ENCODE results near the gene CTBP1.

Gene CTBP1

DNA sequence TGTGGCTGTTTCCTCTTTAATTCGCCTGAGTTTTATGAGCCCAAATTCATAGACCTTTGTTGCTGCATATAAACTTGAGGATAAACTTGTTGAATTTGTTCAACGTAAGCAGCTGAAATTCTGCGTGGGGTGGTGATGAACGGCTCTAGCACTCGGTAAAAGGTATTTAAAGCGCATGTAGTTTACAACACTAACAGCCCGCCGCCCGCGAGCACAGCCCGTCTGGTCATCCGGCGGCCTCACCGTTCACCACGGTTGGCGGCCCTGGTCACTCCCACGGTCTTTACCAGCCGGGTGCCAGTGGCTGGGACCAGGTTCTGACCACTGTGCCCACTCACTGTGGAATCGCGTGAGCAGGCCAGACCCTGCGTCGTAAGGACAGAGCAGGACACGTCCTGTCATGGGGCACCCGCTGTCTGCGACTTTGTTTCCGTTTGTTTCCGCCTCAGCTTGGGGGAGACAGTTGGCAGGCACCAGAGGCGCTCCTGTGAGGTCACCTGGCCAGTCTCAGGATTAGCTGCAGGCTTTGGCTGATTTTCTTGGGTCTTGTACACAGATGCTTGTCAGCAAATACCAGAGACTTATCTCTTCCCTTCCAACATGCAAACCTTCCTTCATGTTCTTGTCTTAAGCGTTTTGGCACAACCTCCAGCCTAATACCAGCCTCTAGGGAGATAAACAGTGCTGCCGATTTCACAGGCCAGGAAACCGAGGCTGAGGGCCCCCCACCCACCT, 39.8 kb downstream of the CTBP1 start:
- DNase-seq = no peak

GRCh38 chr4:1208266-1208961, 40.5 kb downstream of the CTBP1 start:
- no peak for DNase-seq

GRCh38 chr4:1207603-1208265, 41.2 kb downstream of the CTBP1 start:
- peak; percentile 60 for DNase-seq

GRCh38 chr4:1207157-1207470, 41.8 kb downstream of the CTBP1 start:
- DNase-seq = no peak

DNA sequence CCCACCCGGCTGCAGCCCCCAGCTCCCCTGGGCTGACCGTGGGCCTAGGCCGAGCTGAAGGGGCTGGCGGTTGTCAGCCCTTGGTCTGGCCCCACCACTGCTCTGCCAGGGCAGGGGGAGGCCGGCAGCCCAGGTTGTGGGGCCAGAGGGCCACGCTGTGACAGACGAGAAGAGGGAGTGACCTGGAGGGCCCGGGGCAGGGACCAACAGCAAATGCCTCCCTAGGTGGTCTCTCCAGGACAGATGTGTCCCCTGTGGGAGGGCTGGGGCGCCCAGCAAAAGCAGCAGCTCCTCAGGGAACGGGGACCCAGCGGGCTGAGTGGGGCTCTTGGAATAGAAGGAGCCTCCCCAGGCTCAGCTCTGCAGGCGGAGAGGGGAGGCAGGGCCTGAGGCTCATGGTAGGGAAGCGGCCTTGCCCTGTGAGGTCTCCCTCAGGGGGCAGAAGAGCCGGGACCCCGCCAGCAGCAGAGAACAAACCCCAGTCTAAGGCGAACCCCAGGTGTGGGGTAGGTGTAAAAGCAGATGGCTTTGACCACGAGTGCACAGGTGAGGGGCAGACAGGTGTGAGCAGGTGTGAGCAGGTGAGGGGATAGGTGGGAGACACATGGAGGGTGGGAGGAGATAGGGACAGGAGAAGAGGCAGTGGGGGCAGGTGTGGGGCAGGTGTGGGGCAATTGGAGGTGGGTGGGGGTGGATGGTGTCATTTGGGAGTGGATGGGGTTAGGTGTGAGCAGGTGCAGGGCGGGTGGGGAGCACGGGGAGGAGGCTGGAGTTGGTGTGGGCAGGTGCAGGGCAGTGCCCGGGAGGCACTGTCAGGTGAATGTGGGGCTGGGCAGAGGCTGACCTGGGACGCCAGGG, 42.4 kb downstream of the CTBP1 start:
- DNase-seq = no peak

DNA sequence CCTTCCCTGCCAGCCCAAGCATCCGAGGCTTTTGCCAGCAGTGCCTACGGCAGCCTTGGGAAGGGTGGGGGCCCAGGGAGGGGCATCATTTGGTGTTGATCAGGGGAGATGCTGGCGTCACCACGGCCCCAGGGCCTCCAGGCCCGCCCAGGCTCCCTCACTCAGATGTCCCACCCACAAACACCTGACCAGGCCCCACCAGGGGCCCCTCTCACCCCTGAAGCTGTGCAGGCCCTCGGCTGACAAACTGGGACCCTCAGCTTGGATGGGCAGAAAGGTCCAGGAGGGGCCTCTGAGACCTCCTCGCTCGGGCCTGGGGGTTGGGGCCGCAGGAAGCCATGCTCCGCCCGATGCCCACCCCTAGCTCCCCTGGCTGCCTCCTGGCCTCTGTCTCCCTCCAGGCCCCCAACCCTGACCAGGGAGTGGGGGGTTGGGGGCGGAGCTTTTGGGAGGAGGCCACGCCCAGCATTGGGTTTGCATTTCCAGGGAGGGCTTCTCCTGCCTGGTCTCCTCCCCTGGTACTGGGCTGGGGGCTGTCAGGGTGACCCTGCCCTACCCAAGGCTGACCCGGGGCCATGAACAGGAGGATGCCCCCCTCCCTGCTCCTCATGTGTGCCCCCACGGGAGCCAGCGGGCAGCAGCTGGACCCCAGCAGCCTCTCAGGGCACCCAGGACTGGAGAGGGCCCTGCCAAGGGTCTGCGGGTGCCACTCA, 43.2 kb downstream of the CTBP1 start:
- no peak for DNase-seq

DNA sequence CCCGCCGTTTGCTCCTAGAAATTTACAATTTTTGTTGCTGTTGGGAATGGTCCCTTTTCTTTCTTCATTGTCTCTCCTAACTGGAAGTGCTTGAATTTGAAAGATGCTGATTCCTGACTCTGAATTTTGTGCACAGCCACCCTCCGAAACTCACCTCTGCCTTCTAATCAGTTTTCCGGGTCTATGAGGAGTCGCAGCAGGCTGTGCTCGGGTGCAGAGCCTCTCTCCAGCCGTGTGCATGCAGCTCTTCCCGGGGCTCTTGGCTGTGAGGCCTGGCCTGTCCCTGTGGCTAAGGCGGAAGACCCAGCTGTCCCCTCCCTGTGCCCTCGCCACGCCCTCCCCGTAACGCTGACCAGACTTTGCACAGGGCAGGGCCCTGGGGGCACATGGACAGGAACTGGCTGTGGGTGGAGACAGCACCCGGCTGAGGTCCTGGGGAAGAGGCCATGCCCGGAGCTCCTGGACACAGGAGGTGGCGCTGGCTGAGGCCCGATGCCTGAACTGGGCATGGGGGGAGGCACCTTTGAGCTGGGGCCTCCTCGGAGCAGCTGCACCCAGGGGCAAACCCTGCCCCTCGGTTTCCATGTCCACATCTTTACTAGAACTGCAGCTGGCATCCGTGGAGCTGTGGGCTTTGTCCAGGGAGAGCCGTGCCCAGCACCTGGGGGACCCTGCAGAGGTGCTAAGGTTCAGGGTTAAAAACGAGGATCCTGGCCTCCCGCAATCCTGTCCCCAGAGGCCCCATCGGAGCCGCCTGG, 43.9 kb downstream of the CTBP1 start:
- no peak for DNase-seq

GRCh38 chr4:1204286-1204827, 44.6 kb downstream of the CTBP1 start:
- no peak for DNase-seq

- DNase-seq = no peak
Measured at GRCh38 chr4:1203026-1203616, 45.8 kb downstream of the CTBP1 start.

DNA sequence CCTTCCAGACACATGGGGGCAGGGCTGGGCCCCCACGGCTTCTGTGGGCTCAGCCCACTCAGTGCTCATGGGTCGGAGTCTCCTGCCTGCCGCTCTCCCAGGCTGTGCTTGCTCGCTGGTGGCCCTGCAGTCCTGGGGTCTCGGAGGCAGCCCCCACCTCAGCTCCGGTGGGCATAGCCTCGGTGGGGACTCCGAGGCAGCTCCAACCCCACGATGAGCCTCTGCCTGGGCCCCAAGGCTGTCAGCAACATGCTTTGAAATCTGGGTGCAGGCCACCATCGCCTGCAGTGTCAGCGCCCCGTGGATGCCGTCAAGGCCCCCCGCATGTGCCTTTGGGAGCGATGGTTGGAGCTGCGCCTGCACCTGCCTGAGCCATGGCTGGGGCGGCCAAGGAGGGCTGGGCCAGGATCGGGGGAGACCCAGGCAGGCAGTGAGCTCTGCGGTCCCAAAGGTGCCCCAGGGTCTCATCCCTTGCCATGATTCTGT, 46.4 kb downstream of the CTBP1 start:
- DNase-seq = no peak

DNA sequence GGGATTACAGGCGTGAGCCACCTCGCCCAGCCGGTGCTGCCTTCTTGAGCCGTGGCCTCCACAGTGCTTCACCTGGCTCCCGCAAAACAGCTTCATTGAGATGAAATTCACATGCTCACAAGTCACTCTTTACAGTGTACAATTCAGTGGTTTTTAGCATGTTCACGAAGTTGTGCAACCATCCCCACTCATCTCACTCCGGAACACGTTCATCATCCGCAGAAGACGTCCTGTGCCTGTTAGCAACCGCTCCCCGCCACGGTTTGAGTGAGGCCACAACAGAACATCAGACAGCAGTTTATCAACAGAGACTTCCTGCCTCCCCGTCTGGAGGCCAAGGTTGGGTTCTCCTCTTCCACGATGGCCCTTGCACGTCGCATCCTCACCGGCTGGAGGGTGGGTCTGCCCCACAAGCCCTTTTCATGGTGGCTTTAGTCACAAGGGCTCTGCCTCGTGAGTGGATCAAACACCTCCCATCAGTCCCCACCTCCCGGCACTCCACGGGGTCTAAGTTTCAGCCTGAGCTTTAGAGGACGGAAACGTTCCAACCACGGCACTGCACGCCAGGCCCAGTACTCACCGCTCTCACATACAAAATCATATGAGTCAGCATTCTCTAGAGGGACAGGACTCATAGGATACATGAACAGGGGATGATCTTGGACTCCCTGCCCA, 46.9 kb downstream of the CTBP1 start:
- no peak for DNase-seq

GRCh38 chr4:1200425-1201035, 48.4 kb downstream of the CTBP1 start:
- DNase-seq = no peak

GRCh38 chr4:1199556-1200331, 49.2 kb downstream of the CTBP1 start:
- no peak for DNase-seq

GRCh38 chr4:1198098-1198844, 50.7 kb downstream of the CTBP1 start:
- no peak for DNase-seq

DNA sequence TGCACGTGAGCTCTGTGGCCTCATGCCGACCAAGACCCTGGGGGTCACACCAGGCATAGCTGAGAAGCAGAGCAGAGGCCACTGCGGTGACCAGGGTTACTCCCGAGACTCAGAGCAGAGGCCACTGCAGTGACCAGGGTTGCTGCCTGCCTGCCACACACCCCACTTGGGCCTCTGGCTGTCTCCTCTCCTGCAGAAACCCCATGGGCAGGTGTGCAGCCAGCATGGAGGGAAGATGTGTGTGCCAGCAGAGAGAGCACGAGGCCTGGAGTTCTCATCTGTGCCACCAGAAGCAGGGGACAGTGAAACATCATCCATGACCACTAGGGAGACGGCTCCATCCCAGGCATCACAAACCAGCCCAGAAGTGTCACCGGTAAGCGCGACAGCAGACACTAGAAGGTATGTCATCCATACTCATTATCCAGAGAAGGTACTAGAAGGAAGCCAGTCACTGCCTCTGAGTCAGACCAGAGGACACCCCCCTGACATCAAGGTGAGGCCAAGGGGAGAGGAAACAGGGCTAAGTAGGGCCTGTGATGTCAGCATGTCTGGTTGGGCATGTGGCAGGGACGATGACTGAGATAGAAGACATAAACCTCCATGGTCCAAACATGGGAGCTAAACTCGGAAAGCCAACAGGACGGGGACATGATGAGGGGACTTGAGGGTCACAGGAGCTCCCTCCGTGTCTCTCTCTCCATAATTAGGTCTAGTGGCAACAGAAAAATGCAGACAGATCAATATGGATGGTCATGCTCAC, 52.3 kb downstream of the CTBP1 start:
- no peak for DNase-seq

GRCh38 chr4:1195891-1196401, 53.0 kb downstream of the CTBP1 start:
- no peak for DNase-seq

- no peak for DNase-seq
Measured at GRCh38 chr4:1195109-1195671, 53.7 kb downstream of the CTBP1 start.

All from retina (tissue), 1 donor.